HCT116 (cell line): ENCODE data around the gene NCAPG.

Source experiments
- ELF1 ChIP-seq: IDR thresholded peaks from 2 replicates; pipeline ENCODE4 v1.6.1; 2012; ENCODE audit warnings: low read depth, borderline replicate concordance
- EZH2phosphoT487 ChIP-seq: fragments of 200-600 bp; IDR thresholded peaks from 2 replicates; pipeline ENCODE4 v1.6.1; 2018; ENCODE audit warnings: antibody characterized with exemption, borderline replicate concordance
- JUND ChIP-seq: IDR thresholded peaks from 2 replicates; pipeline ENCODE4 v1.6.1; 2012
- POLR2A ChIP-seq: IDR thresholded peaks from 2 replicates; pipeline ENCODE4 v1.7.0; 2011; ENCODE audit warnings: borderline replicate concordance; ENCODE audit not compliant: insufficient read depth, insufficient read length; ENCODE audit errors: extremely low read depth
- SP1 ChIP-seq: IDR thresholded peaks from 2 replicates; pipeline ENCODE4 v1.6.1; 2012; ENCODE audit warnings: low read depth
- ZFX ChIP-seq: fragments of 450-650 bp; IDR thresholded peaks from 2 replicates; pipeline ENCODE4 v1.6.1; 2017
- TF ChIP-seq, protein P1 (sequence below): IDR thresholded peaks from 2 replicates; pipeline ENCODE4 v1.6.1; 2012
- TF ChIP-seq, protein P2 (sequence below), 3 experiments: fragments of 200-600 bp in 1 of 3; sonication (generic) in 1 of 3; IDR thresholded peaks in 2 of 3; conservative IDR thresholded peaks in 1 of 3; 2 replicates each; pipeline ENCODE4 v1.5.1; 2012 to 2017; ENCODE audit warnings: low read depth in 2 of 3, low read length in 2 of 3, antibody characterized with exemption in 1 of 3, borderline replicate concordance in 1 of 3, control low read depth in 1 of 3, mild to moderate bottlenecking in 1 of 3, mixed read lengths in 1 of 3, mixed run types in 1 of 3, moderate library complexity in 1 of 3; ENCODE audit not compliant: insufficient read depth in 1 of 3
- TF ChIP-seq, protein P3 (sequence below): IDR thresholded peaks from 2 replicates; pipeline ENCODE4 v1.6.1; 2012

DNA sequence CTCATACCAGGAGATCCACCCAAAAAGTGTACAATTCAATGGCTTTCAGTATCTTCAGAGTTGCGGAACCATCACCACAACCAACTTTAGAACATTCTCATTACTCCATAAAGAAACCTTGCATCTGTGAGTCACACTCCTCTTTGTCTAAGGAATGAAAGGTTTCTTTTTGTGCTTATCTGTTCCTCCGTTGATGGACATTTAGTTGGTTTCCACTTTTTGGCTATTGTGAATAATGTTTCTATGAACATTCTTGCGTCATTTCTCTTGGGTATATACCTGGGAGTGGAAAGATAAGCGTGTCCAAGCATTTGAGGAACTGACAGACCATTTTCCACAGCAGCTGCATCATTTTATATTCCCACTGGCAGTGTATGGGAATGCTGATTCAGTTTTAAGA lies 39.9 kb upstream of the NCAPG start:
- TF ChIP-seq POLR2A, result no peak
- TF ChIP-seq, protein P1, sequence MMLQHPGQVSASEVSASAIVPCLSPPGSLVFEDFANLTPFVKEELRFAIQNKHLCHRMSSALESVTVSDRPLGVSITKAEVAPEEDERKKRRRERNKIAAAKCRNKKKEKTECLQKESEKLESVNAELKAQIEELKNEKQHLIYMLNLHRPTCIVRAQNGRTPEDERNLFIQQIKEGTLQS, result no peak
- no peak for TF ChIP-seq EZH2phosphoT487
- TF ChIP-seq, protein P2, sequence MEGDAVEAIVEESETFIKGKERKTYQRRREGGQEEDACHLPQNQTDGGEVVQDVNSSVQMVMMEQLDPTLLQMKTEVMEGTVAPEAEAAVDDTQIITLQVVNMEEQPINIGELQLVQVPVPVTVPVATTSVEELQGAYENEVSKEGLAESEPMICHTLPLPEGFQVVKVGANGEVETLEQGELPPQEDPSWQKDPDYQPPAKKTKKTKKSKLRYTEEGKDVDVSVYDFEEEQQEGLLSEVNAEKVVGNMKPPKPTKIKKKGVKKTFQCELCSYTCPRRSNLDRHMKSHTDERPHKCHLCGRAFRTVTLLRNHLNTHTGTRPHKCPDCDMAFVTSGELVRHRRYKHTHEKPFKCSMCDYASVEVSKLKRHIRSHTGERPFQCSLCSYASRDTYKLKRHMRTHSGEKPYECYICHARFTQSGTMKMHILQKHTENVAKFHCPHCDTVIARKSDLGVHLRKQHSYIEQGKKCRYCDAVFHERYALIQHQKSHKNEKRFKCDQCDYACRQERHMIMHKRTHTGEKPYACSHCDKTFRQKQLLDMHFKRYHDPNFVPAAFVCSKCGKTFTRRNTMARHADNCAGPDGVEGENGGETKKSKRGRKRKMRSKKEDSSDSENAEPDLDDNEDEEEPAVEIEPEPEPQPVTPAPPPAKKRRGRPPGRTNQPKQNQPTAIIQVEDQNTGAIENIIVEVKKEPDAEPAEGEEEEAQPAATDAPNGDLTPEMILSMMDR (IDR thresholded peaks at IDR 0.05 in 2 of 3, conservative IDR thresholded peaks at IDR 0.05 in 1 of 3; ENCODE audit: borderline replicate concordance in 1 of 3, insufficient read depth in 1 of 3, low read depth in 2 of 3, low read length in 2 of 3), result no peak
- TF ChIP-seq ELF1, result no peak
- TF ChIP-seq ZFX, result no peak
- no peak for TF ChIP-seq SP1
- TF ChIP-seq, protein P3, sequence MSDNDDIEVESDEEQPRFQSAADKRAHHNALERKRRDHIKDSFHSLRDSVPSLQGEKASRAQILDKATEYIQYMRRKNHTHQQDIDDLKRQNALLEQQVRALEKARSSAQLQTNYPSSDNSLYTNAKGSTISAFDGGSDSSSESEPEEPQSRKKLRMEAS, result no peak
- no peak for TF ChIP-seq JUND
